Endothelial cell of umbilical vein (primary cell): ENCODE measurements around the gene MFRP.

Experiments used
- JUN ChIP-seq: IDR thresholded peaks from 2 replicates; pipeline ENCODE4 v1.6.1; 2011; ENCODE audit warnings: borderline replicate concordance, low read depth; ENCODE audit not compliant: insufficient read length, insufficient read depth
- POLR2AphosphoS5 ChIP-seq: IDR thresholded peaks from 2 replicates; pipeline ENCODE4 v1.6.1; 2012; ENCODE audit warnings: low read depth, mild to moderate bottlenecking, control low read depth, low read length, moderate library complexity; ENCODE audit not compliant: insufficient read depth
- TF ChIP-seq, protein P1 (sequence below), 2 donors: IDR thresholded peaks; 1 replicate in 1 of 2; 2 replicates in 1 of 2; pipeline ENCODE4 v1.5.1; 2011; ENCODE audit warnings: low read length in 2 of 2, mild to moderate bottlenecking in 2 of 2, moderate library complexity in 2 of 2, control low read depth in 1 of 2, inconsistent platforms in 1 of 2, low read depth in 1 of 2; ENCODE audit not compliant: insufficient read depth in 1 of 2; ENCODE audit errors: extremely low read depth in 1 of 2

DNA sequence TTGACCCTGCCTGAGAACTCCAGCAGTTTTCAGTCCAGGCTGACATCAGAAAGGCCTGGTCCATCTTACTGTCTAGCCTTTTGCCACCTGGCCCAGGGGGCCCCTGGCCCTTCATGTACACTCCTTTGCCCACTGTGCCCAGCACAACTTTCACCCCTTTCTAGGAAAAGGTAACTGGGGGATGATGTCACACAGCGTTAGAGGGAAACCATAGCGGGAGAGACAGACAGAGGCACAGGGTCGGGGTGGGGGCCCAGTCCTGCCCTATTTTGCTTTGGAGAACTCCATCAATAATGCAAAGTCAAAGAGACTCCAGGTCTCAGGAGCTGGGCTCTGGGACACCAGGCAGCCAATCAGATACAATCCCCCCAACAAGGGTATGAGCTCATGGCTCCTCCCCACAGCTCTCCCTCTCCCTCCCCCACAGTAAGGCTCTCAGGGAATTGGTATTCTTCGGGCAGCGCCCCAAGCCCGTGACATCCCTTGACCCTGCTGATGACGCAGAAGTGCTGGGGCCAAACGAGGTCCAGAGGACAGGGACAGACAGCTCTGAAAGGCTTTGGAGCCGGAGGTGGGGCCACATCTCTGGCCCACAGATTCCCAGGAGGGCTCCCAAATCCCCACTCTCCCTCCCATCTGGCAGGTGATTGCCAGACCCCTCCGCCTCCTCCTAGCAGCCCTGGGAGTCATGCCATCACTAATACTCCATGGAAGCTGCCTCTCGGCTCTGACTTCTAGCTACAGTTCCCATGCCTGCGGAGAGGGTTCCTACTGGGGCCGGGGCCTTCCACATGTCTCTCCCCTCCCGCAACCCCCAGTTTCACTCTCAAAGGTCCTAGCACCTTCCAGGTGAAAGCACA, 29.1 kb upstream of the MFRP start:
- TF ChIP-seq POLR2AphosphoS5, result no peak
- TF ChIP-seq, protein P1, sequence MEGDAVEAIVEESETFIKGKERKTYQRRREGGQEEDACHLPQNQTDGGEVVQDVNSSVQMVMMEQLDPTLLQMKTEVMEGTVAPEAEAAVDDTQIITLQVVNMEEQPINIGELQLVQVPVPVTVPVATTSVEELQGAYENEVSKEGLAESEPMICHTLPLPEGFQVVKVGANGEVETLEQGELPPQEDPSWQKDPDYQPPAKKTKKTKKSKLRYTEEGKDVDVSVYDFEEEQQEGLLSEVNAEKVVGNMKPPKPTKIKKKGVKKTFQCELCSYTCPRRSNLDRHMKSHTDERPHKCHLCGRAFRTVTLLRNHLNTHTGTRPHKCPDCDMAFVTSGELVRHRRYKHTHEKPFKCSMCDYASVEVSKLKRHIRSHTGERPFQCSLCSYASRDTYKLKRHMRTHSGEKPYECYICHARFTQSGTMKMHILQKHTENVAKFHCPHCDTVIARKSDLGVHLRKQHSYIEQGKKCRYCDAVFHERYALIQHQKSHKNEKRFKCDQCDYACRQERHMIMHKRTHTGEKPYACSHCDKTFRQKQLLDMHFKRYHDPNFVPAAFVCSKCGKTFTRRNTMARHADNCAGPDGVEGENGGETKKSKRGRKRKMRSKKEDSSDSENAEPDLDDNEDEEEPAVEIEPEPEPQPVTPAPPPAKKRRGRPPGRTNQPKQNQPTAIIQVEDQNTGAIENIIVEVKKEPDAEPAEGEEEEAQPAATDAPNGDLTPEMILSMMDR (IDR thresholded peaks at IDR 0.05; ENCODE audit: extremely low read depth in 1 of 2, insufficient read depth in 1 of 2, low read depth in 1 of 2, low read length in 2 of 2), result no peak
- TF ChIP-seq JUN, result no peak
